Right hindlimb (tissue), 1 donor: ENCODE data around the gene SLC15A1.

Experiments used
- DNase-seq: peaks from one replicate; pipeline ENCODE4 v3.0.0-alpha.2; 2018

The SLC15A1 gene

GRCh38 chr13:98746968-98747367 is 5.5 kb downstream of the SLC15A1 start:
- no peak for DNase-seq

DNA sequence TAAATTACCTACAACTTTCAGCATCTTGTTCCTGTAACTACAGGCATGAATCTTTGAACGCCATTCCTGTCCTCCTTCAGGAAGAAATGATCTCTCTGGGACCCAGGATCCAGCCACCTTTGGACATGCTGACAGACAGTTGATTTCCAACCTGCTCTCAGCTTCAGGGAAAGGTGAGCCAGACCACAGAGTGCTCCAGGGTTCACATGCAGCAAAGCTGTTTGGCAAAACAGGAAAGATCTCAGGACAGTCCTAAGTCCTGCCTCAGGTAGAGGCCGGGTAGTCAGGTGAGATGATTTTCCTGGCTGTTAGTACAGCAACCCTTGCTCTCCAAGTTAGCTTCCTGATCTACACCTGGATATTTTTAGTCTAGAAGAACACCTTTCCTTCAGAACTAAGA is 9.1 kb downstream of the SLC15A1 start:
- no peak for DNase-seq

DNA sequence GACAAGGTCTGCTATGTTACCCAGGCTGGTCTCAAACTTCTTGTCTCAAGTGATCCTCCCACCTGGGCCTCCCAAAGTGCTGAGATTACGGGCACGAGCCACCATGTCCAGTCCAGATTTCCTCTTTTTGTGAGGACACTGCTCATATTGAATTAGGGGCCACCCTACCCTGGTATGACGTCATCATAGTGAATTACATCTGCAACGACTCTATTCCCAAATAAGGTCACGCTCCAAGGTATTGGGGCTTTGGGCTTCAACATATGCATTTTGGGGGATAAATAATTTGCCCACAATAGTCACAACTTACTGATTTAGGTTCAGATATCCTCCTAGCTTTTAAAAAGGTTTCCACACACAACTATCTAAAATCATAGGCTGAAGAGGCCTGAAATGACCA is 9.5 kb downstream of the SLC15A1 start:
- DNase-seq = no peak

DNA sequence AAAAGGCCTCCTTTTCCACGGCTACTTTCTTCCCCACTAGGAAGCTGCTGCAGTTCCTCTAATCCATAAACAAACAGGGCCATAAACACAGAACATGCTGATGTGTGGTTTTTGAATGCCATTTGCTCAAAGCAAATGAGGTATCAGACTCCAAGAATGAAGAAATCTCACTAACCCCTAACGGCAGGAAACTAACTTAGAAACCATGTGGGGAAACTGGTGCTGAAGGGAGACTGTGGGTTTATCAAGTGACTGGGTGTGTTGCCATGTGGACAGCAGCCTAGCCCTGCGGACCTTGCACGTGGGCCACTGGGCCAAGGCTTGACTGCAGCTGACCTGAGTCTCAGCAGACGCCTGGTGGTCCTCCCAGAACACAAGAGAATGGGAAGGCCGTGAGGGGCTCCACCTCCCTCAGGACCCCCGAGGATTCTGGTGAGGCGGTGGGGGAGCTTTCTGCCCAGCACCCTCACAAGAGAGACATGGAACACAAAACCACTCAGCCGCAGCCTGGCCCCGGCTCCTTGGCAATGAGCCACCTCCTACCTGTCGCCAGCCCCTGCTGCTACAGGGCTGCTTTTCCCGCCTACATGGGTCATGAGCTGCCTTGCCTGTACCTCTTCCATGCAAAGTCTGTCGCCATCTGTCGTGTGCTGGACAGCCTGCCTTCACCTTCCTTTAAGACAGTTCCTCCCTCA is 10.6 kb downstream of the SLC15A1 start:
- DNase-seq = no peak

DNA sequence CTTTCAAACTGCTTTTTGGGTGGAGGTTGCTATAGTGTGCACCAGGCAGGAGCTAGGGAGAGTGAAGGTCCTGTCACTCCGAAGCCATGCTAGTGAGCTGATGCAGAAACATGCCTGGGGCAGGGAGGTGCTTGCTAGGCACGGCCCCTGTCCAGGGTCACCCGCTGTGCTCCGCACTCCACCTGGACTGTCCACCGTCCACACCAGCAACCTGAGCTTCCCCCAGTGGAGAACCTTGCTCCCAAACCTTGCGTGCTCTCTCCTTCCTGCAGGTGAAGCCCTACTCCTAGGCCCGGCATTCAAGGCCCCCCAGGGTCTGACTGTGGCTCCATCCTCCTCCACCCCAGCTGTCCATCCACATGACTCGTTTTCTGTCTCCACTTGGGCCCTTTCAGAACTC is 12.3 kb downstream of the SLC15A1 start:
- no peak for DNase-seq

DNA sequence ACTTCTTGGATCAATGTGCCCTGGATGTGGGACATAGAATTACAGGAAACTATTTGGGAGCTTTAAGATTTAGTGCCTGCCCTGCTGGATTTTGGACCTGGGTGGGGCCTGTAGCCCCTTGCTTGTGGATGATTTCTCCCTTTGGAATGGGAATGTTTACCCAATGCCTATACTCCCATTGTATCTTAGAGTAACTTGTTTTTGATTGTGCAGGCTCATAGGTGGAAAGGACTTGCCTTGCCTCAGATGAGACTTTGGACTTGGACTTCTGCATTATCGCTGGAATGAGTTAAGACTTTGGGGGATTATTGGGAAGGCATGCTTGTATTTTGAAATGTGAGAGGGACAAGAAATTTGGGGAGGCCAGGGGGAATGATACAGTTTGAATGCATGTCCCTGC is 13.5 kb downstream of the SLC15A1 start:
- no peak for DNase-seq

DNA sequence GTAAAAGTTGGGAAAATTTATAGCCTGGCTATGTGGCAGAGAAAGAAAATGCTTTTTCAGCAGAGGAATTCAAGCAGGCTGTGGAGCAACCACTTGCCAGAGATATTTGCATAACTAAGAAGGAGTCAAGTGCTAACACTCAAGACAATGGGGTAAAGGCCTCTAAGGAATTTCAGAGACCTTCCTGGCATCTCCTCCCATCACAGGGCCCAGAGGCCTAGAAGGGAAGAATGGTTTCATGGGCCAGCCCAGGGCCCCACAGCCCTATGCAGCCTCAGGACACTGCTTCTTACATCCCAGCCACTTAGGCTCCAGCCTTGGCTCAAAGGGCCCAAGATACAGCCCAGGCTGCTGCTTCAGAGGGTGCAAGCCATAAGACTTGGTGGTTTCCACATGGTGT is 14.3 kb downstream of the SLC15A1 start:
- no peak for DNase-seq

- DNase-seq = no peak
Measured at GRCh38 chr13:98731925-98732324, 20.5 kb downstream of the SLC15A1 start.

DNA sequence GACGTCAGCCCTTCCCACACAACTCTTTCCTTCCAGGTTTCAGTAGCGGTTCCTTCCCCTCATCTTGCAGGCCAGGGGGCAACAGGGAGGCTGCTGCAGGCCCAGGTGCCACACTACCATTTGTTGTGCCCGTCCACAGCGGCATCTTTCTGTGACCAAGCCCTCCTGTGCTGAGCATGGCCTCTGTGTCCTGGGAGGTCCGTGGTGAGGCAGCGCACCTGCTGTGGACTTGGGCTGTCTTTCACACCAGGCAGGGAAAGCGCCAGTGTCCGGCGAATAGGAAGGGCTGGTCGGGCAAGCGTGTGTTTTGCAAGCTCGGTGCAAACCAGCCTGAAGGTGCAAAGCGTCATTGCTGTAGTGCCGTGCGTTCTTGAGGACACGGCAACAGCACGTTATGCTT is 21.4 kb downstream of the SLC15A1 start:
- no peak for DNase-seq

- no peak for DNase-seq
Measured at GRCh38 chr13:98730441-98730840, 22.0 kb downstream of the SLC15A1 start.

GRCh38 chr13:98729658-98730057 is 22.8 kb downstream of the SLC15A1 start:
- DNase-seq = no peak

- no peak for DNase-seq
Measured at GRCh38 chr13:98722958-98723357, 29.5 kb downstream of the SLC15A1 start.

GRCh38 chr13:98721825-98722510 is 30.5 kb downstream of the SLC15A1 start:
- DNase-seq = no peak

GRCh38 chr13:98719527-98720250 is 32.8 kb downstream of the SLC15A1 start:
- DNase-seq = no peak

- DNase-seq = no peak
Measured at GRCh38 chr13:98717891-98718290, 34.6 kb downstream of the SLC15A1 start.

DNA sequence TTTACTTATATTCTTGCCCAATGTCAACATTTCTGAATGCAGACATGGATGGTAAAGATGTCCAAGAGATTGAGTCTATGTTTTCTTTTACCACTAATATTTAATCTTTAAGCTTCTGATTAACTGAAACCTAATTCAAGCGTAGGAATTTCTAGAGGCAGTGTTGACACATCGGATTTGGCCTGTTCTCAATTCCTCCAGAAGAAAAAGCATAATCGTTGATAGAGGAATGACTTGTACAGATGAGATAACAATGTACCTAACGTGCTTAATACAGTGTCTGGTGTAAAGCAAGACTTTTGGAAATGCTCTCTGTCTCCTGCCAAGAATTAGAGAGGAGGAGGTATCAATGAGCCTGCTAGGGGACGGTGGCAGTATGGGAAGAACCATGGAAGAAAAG is 35.2 kb downstream of the SLC15A1 start:
- DNase-seq = no peak

- DNase-seq = no peak
Measured at GRCh38 chr13:98710521-98710920, 42.0 kb downstream of the SLC15A1 start.

GRCh38 chr13:98707281-98707999 is 45.0 kb downstream of the SLC15A1 start:
- no peak for DNase-seq

GRCh38 chr13:98706446-98707110 is 45.9 kb downstream of the SLC15A1 start:
- DNase-seq = no peak

DNA sequence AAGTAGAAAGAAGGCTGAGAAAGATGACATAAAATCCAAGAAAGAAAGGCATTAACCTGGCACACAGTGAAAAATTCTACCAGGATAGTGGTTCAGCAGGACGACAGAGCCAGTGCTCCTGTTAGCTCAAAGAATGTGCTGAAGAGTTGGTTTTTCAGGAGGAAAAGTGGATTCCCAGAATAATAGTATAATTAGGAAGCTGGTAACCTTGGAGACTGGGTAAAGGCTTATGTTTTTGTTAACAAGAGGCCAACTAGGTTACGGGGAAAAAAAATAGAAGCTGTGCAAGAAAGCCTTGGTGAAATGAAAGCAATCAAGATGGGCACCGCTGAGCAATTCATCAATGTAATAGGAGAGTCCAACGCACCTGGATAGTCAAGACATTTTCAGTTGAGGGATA is 54.7 kb downstream of the SLC15A1 start:
- DNase-seq = no peak

- DNase-seq = no peak
Measured at GRCh38 chr13:98693756-98694155, 58.7 kb downstream of the SLC15A1 start.

GRCh38 chr13:98691360-98691759 is 61.1 kb downstream of the SLC15A1 start:
- no peak for DNase-seq
